ENCODE results near the gene TRIM41.

- no peak for TF ChIP-seq CTCF (IDR thresholded peaks at IDR 0.05; ENCODE audit: insufficient read depth, low read length, poor library complexity, severe bottlenecking)
- no peak for TF ChIP-seq EZH2phosphoT487 (conservative IDR thresholded peaks at IDR 0.05; ENCODE audit: low read length)
Measured at GRCh38 chr5:181218795-181219124, 4.3 kb upstream of the TRIM41 start.

Measured in SU-DHL-6 (cell line).